ENCODE results near the gene CIP2A. TPM values are rescaled to one million over a fixed set of nuclear protein-coding genes. Genes with fewer than 3 reads are reported as not detected.

Gene CIP2A
- 6.7 and 16.9 TPM in 2 replicates for total RNA-seq

DNA sequence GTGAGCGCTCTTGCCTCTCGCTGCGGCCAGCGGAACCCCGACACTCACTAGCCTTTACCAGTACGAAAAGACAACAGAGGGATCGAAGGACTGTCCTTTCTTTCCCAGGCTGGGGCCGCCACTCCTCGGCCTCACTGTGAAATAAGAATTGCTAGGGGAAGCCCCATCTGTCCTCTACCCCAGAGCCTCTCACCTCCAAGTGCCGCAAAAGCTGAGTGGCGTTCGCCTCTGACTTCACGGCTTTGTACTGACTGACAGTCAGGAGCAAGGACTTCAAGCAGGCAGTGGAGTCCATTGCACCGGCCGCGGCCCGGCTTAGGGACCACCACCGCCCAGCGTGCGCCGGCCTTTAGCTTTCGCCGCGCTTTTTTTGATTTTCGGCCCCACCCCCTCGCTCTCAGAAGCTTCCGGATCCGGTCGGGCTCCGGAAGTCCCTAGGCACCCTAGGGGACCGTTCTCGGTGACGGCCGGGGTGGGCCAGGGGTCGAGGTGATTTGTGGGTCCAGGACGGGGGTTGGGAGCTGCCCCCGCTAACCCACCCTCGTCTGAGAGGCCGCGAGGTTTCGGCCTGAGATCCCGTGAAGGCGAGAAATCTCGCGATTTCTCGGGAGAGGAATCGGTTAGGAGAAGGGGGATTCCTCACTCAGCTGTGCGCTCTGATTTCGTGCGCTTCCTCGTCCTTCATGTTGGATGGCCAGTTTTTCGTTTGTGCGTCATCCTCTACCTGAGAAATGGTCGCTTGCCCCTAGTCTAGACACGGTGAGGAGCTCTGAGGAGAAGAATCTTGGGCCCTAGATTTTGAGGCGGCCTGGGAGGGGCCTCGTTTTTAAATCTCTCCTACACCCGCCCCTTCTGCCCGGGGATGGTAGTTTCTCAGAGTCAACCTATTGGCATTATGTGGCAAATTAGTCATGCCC, at the start of gene CIP2A, which contains the start of gene DZIP3:
Gene CIP2A (minus strand): TSS at position 358 of the 917 bp plus-strand sequence. CDS start 63 bp downstream, at position 295.
Gene DZIP3 (plus strand): TSS at position 642 of the 917 bp plus-strand sequence. CDS start 15,685 bp downstream, outside the sequence.

DNA sequence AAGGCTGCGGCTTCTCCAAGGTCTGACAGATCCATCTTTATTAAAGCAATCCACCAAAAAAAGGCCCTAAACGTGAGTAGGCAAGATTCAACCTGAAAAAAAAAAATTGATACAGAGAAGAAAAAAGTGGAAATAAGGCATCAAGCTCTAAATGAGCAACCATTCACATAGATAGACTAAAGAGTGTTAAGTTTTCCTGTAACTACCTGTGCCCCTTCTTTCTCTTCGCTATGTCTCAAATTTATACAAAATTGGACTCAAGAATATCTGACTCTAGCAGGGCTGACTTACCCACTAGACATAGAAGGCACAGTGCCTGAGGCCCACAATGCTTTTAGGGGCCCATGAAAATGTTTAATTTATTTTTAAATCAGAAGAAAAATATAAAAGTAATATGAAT, 78.7 kb downstream of the CIP2A start, which contains the start of gene MYH15:
Gene MYH15 (minus strand): TSS at position 101 of the 400 bp plus-strand sequence. CDS start 66 bp downstream, at position 35.

Other genes with a start within 250 kb of the CIP2A start
- gene MYH15, start 78.8 kb downstream of the CIP2A start, total RNA-seq = 0.08 and 0.26 TPM in 2 replicates
- gene DZIP3, start 284 bp upstream of the CIP2A start, total RNA-seq = 7.1 and 11.3 TPM in 2 replicates
- not detected in 2 replicates for gene RETNLB, start 168.0 kb upstream of the CIP2A start, total RNA-seq
- gene TRAT1, start 233.3 kb upstream of the CIP2A start, total RNA-seq = not detected in 2 replicates

Measured in epithelial cell of alveolus of lung (primary cell).